ENCODE measurements around the gene TRIM33. TPM values are rescaled to one million over a fixed set of nuclear protein-coding genes. Genes with fewer than 3 reads are reported as not detected.

TRIM33 gene
- polyA plus RNA-seq, 1 donor from 2014 or later, result 58.7 TPM

GRCh38 chr1:114522264-114522575 lies 11.2 kb upstream of the TRIM33 start:
- Histone ChIP-seq H3K36me3 (ENCODE audit: insufficient read depth, low read length) (no peaks in the 10 kb centered on the region), H3K9ac (ENCODE audit: low read length) (no peak overlapping the region), H3F3A (ENCODE audit: insufficient read depth, low read length, poor library complexity, severe bottlenecking) (no peaks in the 10 kb centered on the region), H3K4me3 (ENCODE audit: low read length) (no peak overlapping the region), H3K9me2 (ENCODE audit: insufficient read depth, low read length) (no peaks in the 10 kb centered on the region), H2AFZ (ENCODE audit: low read depth, low read length) (no peak overlapping the region), H3K27me3 (ENCODE audit: insufficient read depth, low read depth, low read length) (no peaks in the 10 kb centered on the region), H3K27ac (ENCODE audit: low read length) (no peak overlapping the region), H3K4me2 (ENCODE audit: low read length) (no peak overlapping the region), H4K20me1 (ENCODE audit: insufficient read depth) (no peaks in the 10 kb centered on the region), H3K79me2 (replicated peaks; ENCODE audit: insufficient read depth, low read length) (no peaks in the 10 kb centered on the region), H3K9me3 (ENCODE audit: low read length) (no peaks in the 10 kb centered on the region)
- TF ChIP-seq SMC3 (conservative IDR thresholded peaks at IDR 0.05; ENCODE audit: poor library complexity) (no peak), EZH2 (IDR thresholded peaks at IDR 0.05; ENCODE audit: borderline replicate concordance, insufficient read depth, low read length, poor library complexity, severe bottlenecking) (no peak), RAD21 (conservative IDR thresholded peaks at IDR 0.05) (no peak), POLR2AphosphoS5 (IDR thresholded peaks at IDR 0.05) (no peak), REST (IDR thresholded peaks at IDR 0.05; ENCODE audit: borderline replicate concordance) (no peak), MXI1 (conservative IDR thresholded peaks at IDR 0.05; ENCODE audit: poor library complexity, severe bottlenecking) (no peak), TAF1 (IDR thresholded peaks at IDR 0.05; ENCODE audit: low read depth) (no peak), CTCF (IDR thresholded peaks at IDR 0.05; ENCODE audit: poor library complexity, severe bottlenecking) (no peak), EP300 (conservative IDR thresholded peaks at IDR 0.05; ENCODE audit: poor library complexity, severe bottlenecking) (no peak)

GRCh38 chr1:114521396-114522263 lies 10.6 kb upstream of the TRIM33 start:
- no peak for TF ChIP-seq POLR2AphosphoS5 (IDR thresholded peaks at IDR 0.05)
- no peak for TF ChIP-seq REST (IDR thresholded peaks at IDR 0.05; ENCODE audit: borderline replicate concordance)
- no peak for TF ChIP-seq MXI1 (conservative IDR thresholded peaks at IDR 0.05; ENCODE audit: poor library complexity, severe bottlenecking)
- TF ChIP-seq RAD21 (conservative IDR thresholded peaks at IDR 0.05), result no peak
- TF ChIP-seq SMC3 (conservative IDR thresholded peaks at IDR 0.05; ENCODE audit: poor library complexity), result no peak
- no peak for TF ChIP-seq EZH2 (IDR thresholded peaks at IDR 0.05; ENCODE audit: borderline replicate concordance, insufficient read depth, low read length, poor library complexity, severe bottlenecking)
- TF ChIP-seq TAF1 (IDR thresholded peaks at IDR 0.05; ENCODE audit: low read depth), result no peak
- TF ChIP-seq CTCF (IDR thresholded peaks at IDR 0.05; ENCODE audit: poor library complexity, severe bottlenecking), result no peak
- no peak for TF ChIP-seq EP300 (conservative IDR thresholded peaks at IDR 0.05; ENCODE audit: poor library complexity, severe bottlenecking)
- no peak overlapping the region for H3K4me2 ChIP-seq (ENCODE audit: low read length)

More at GRCh38 chr1:114521396-114522263, 10.6 kb upstream of the TRIM33 start:
- H3K79me2 ChIP-seq (replicated peaks; ENCODE audit: insufficient read depth, low read length), result no peaks in the 10 kb centered on the region
- no peak overlapping the region for H3K4me3 ChIP-seq (ENCODE audit: low read length)
- no peak overlapping the region for H3K27ac ChIP-seq (ENCODE audit: low read length)
- no peaks in the 10 kb centered on the region for H4K20me1 ChIP-seq (ENCODE audit: insufficient read depth)
- no peaks in the 10 kb centered on the region for H3F3A ChIP-seq (ENCODE audit: insufficient read depth, low read length, poor library complexity, severe bottlenecking)
- no peak overlapping the region for H3K9ac ChIP-seq (ENCODE audit: low read length)
- no peak overlapping the region for H2AFZ ChIP-seq (ENCODE audit: low read depth, low read length)
- H3K9me2 ChIP-seq (ENCODE audit: insufficient read depth, low read length), result no peaks in the 10 kb centered on the region
- H3K36me3 ChIP-seq (ENCODE audit: insufficient read depth, low read length), result no peaks in the 10 kb centered on the region
- no peaks in the 10 kb centered on the region for H3K9me3 ChIP-seq (ENCODE audit: low read length)
- H3K27me3 ChIP-seq (ENCODE audit: insufficient read depth, low read depth, low read length), result no peaks in the 10 kb centered on the region
